GM19463 (cell line): ENCODE results near the gene PRPSAP1.

ENCODE experiments used
- ATAC-seq: cut with Tn5 transposase; IDR thresholded peaks from one replicate; pipeline ENCODE4 v1.9.1; 2021; ENCODE audit warnings: mild to moderate bottlenecking, moderate library complexity; ENCODE audit not compliant: unreplicated experiment

The PRPSAP1 gene

GRCh38 chr17:76267051-76267576 is 86.6 kb downstream of the PRPSAP1 start:
- ATAC-seq: no peak

GRCh38 chr17:76266244-76266938 is 87.3 kb downstream of the PRPSAP1 start:
- no peak for ATAC-seq

DNA sequence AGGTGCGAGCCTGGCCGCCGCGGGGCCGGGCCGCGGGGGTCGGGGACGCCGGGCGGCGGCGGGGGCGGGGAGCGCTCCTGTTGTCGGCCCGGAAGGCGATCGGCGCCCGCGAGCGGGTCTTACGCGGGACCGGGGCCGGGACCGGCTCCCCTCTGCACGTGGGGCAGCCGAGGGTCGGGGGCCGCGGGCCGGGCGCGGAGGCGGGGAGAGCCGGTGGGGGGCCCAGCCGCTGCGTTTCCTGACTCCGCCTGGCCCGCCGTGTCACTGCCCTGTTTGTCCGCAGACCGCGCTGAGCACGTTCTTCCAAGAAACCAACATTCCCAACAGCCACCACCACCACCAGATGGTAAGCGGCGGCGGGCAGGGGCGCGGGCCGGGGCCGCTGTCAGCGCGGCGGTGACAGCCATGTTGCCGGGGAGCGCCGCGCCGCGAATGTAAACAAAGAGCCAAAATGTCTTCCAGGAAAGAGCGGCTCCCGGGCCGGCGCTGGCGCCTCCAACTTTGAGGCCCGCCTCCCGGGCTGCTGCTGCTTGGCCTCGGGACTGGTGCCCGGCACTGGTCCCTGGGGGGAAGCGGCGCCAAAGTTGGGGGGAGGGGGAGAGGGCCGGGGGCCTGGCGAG is 88.0 kb downstream of the PRPSAP1 start:
- ATAC-seq: no peak

DNA sequence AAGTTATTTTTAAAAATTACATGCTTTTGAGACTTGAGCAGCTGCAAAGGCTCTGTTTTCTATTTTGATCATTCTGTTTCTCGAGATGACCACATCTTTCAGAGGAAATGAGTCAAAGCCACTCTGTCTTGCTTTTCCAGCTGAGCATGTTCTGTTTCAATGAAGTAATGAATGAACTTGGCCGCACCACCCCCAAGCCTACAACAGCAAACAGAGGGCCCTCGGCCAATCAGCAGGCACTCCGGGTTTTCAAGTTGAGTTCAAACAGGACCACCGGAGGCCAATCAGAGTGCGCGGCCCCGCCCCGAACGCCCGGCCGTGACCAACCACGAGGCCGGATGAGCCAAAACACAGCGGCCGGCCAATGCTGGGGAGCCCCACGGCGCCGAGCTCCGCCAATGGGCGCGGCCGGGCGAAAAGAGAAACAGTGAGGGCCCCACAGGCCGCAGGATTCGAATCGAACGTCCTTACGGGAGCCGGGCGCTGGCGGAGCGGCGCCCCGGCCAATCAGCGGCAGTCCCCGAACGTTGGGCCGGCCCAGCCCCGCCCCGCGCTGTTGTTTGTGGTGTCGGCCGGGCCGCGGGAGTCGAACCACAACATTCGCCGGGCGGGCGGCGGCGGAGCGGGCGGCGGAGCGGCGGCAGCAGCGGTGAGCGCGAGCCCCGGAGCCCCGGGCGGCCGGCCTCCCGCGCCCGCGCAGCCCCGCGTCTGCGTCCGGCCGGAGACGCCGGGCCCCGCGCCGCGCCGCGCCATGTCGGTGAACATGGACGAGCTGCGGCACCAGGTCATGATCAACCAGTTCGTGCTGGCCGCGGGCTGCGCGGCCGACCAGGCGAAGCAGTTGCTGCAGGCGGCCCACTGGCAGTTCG is 88.7 kb downstream of the PRPSAP1 start, which contains the start of gene UBALD2:
TSS of gene UBALD2 (plus strand) at position 594 of the 869 bp plus-strand sequence. CDS start at position 752, 158 bp downstream.
- ATAC-seq: peak; percentile 74

- no peak for ATAC-seq
Observed at GRCh38 chr17:76264425-76264754, 89.3 kb downstream of the PRPSAP1 start.

DNA sequence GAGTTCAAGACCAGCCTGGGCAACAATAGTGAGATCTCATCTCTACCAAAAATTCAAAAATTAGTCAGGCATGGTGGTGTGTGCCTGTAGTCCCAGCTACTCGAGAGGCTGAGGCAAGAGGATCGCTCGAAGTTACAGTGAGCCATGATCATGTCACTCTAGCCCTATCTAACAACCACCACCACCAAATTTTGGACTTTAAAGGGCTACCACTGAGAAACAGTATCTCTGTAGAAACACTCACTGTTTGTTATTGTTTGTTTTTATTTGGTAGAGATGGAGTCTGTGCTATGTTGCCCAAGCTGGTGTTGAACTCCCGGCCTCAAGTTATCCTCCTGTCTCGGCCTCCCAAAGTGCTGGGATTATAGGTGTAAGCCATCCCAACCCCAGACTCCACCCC is 89.8 kb downstream of the PRPSAP1 start:
- no peak for ATAC-seq

DNA sequence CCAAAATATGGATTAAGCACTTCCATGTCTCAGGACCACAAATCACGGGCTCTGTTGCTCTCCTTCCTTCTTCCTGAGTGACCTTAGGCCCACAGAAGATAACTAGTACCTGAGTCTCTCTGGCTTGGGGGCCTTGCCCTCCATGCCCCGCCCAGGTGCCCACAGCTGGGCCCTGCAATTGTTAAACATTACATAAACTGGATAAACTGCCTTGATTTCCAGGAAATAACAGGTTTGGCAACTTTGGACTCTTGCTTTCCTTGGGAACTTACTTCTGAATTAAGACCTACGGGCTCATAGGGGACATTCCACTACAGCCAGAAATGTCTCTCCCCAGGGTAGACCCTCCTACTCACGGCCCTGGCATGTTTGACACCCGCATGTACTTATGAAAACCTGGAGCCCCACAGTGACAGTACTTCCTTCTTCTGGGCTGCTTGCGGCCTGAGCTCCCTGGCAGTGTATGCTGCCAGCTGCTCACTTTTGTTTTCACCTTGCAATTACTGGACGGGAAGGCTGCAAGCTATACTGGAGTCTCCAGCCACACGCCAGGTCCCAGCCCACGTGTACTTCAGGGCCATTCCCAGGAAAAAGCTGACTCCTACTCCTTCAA is 90.9 kb downstream of the PRPSAP1 start:
- ATAC-seq: no peak

DNA sequence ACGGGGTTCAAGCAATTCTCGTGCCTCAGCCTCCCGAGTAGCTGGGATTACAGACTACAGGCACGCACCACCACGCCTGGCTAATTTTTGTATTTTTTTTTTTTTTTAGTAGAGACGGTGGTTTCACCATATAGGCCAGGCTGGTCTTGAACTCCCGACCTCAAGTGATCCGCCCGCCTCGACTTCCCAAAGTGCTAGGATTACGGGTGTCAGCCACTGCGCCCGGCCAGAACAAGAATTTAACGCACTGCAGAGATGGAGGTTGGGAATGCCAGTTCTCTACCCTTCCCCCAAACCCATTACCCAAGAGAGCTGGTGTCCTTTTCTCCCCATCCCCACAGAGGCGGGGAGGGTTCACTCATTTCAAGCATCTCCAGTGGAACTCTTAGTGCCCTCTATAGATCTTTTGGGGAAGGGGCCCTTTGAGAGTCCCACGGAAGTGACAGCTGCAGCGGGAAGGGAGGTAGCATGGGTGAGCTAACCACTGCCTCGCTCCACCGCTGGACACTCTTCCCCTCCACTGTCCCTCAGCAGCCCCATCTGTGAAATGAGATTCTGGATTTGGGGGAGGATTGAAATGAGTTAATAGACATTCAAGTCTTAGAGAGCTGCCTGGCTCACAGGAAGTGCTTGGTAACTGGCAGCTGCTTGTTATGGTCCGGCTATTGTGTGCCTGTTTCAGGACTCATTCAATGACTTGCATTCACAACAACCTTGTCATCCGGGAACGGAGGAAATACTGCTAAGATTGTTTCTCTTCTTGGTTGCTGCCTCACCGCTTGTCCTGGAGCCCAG is 92.1 kb downstream of the PRPSAP1 start:
- no peak for ATAC-seq

DNA sequence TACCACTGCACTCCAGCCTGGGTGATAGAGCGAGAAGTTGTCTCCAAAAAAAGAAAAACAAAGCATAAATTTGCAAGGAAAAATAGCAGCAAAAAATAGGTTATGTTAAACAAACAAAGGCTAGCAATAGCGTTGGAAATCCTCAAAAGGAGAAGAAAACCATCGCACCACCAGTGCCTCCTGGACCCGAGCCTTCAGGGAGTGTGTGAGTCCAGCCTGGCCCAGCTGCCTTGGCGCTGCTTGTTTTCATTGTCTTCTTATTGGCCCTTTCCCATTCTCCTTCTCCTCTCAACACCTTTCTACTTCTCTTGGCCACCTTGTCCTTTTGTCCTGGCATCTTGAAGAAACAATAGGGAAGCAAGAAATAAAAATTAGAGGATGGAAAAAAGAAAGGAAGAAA is 93.0 kb downstream of the PRPSAP1 start:
- ATAC-seq: no peak

DNA sequence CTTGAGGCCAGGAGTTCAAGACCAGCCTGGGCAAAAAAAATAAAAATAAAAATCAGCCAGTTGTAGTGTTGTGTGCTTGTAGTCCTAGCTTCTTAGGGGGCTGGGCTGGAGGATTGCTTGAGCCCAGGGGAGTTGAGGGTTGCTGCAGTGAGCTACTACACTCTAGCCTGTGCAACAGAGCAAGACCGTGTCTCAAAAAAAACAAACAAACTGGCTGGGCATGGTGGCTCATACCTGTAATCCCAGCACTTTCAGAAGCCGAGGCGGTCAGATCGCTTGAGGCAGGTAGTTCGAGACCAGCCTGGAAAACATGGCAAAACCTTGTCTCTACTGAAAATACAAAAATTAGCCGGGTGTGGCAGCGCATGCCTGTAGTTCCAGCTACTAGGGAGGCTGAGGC is 93.5 kb downstream of the PRPSAP1 start:
- no peak for ATAC-seq
